SU-DHL-6 (cell line): ENCODE measurements around the gene C1orf185.

Experiments used
- EZH2phosphoT487 ChIP-seq: fragments of 200-600 bp; sonication (generic), shearing (Covaris generic); conservative IDR thresholded peaks from 2 replicates; pipeline ENCODE4 v1.6.1; 2018; ENCODE audit warnings: mild to moderate bottlenecking, antibody characterized with exemption, low read length, moderate library complexity, mixed read lengths
- TF ChIP-seq, protein P1 (sequence below): fragments of 200-600 bp; sonication (generic); IDR thresholded peaks from one replicate; pipeline ENCODE4 v1.5.1; 2017; ENCODE audit warnings: antibody characterized with exemption, mild to moderate bottlenecking, low read length, moderate library complexity; ENCODE audit not compliant: insufficient read depth, poor library complexity, severe bottlenecking

DNA sequence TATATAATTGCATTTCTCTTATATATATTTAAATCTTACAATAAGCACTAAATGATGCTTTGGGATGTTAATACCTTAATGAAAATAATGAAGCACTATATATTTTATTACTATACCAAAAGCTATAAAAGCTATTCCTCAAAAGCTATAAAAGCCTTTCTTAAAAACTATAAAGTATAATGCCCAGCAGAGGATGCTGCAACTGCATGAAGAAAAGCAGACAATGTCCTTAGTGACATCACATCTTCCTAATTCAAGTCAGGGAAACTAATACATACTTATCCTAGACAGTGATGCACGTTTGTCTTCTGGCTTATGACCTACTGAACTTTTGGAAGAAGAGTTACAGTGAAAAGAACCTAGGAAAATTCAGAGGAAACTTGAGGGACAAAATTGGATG is 13.6 kb upstream of the C1orf185 start:
- TF ChIP-seq, protein P1, sequence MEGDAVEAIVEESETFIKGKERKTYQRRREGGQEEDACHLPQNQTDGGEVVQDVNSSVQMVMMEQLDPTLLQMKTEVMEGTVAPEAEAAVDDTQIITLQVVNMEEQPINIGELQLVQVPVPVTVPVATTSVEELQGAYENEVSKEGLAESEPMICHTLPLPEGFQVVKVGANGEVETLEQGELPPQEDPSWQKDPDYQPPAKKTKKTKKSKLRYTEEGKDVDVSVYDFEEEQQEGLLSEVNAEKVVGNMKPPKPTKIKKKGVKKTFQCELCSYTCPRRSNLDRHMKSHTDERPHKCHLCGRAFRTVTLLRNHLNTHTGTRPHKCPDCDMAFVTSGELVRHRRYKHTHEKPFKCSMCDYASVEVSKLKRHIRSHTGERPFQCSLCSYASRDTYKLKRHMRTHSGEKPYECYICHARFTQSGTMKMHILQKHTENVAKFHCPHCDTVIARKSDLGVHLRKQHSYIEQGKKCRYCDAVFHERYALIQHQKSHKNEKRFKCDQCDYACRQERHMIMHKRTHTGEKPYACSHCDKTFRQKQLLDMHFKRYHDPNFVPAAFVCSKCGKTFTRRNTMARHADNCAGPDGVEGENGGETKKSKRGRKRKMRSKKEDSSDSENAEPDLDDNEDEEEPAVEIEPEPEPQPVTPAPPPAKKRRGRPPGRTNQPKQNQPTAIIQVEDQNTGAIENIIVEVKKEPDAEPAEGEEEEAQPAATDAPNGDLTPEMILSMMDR, result no peak
- no peak for TF ChIP-seq EZH2phosphoT487
